PC-9 (cell line): ENCODE measurements around the gene SUN1.

ENCODE experiments used
- CTCF ChIP-seq: fragments of 200-600 bp; sonication (generic); conservative IDR thresholded peaks from 2 replicates; pipeline ENCODE4 v1.6.1; 2017; ENCODE audit warnings: mixed run types, antibody characterized with exemption, mild to moderate bottlenecking, moderate library complexity
- EZH2 ChIP-seq: fragments of 200-600 bp; sonication (generic); IDR thresholded peaks from 2 replicates; pipeline ENCODE4 v1.8.0; 2017; ENCODE audit warnings: antibody characterized with exemption, low read depth

DNA sequence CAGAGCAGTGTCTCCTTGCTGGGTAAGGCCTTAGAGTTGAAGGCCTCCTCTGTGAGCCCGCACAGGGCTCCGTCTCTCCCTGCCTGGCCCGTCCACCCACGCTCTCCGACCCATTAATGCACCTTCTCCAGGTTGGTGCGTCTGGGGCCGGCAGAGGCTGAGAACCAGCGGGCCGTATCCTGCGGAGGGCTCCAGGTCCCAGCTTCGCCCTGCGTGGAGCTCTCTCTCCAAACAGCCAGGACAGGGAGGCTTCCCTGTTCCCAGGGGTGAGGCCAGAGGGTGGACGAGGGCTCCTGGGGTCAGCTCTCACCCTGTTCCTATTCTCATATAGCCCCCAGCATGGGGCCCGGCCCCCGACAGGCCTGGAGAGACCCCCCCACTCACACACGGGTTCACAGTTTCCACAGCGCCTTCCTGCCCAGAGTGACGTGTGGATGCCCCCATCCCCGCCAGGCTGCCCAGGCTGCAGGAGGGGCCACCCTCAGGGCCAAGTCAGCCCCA lies 78.7 kb downstream of the SUN1 start:
- TF ChIP-seq CTCF (no peak), EZH2 (no peak)
